AG04449 (cell line): Measurements from ENCODE around the gene UBE2O.
A peak's percentile ranks its signal among the peaks of the same experiment; 100 is the strongest.
"Not testable (repeated sequence)": the region's sequence is repeated elsewhere in the genome, so short reads cannot be mapped to it uniquely, and the experiment has no call there.

Experiments
- CTCF ChIA-PET: fragments of 350-600 bp; formaldehyde crosslinking; extraction: SDS; loops from one replicate; lab custom pipeline; 2021; ENCODE audit warnings: antibody characterized with exemption; lab: Yijun Ruan, JAX
- POLR2A ChIA-PET: fragments of 400-600, 350-600 bp; formaldehyde crosslinking; extraction: SDS; loops from one replicate; lab custom pipeline; 2020; ENCODE audit warnings: antibody characterized with exemption, inconsistent platforms; lab: Yijun Ruan, JAX
- DNase-seq: peaks from one replicate; pipeline ENCODE4 v3.0.0-alpha.2; 2010; ENCODE audit warnings: low read depth, low spot score
- H3K4me3 ChIP-seq: 2 replicates; pipeline ENCODE4 v1.5.1; 2011; ENCODE audit warnings: low read depth, mild to moderate bottlenecking, control low read depth, low read length
- CTCF ChIP-seq: IDR thresholded peaks from one replicate; pipeline ENCODE4 v1.5.1; 2011; ENCODE audit warnings: mild to moderate bottlenecking, moderate library complexity, low read length, control low read depth, inconsistent platforms; ENCODE audit not compliant: insufficient read depth; ENCODE audit errors: missing control alignments

Gene UBE2O

GRCh38 chr17:76360461-76360860 lies 92.5 kb downstream of the UBE2O start:
- DNase-seq = no peak
- no peak for TF ChIP-seq CTCF
- no peak overlapping the region for H3K4me3 ChIP-seq
- ChIA-PET CTCF (interaction anchor here (1.0 to 13.3 kb wide), 4 partner anchors 10 to 37 kb away, joined by 3 to 186 read pairs (median 36); partner anchors contain the start of gene SPHK1), POLR2A (interaction anchor here (0.6 kb wide), 1 partner anchor 780 kb away, joined by 3 read pairs; no protein-coding TSS in a partner anchor)

- H3K4me3 ChIP-seq, DNase-seq: not testable (repeated sequence)
- POLR2A ChIA-PET = interaction anchor here (0.6 kb wide), 1 partner anchor 122 kb away, joined by 4 read pairs; no protein-coding TSS in a partner anchor
- CTCF ChIA-PET = interaction anchor here (1.0 to 13.3 kb wide), 3 partner anchors 11 to 30 kb away, joined by 3 to 186 read pairs (median 67); partner anchors contain the start of gene SPHK1
Measured at GRCh38 chr17:76359776-76360175, 93.2 kb downstream of the UBE2O start.

- POLR2A ChIA-PET = interaction anchor here (0.6 kb wide), 1 partner anchor 121 kb away, joined by 4 read pairs; no protein-coding TSS in a partner anchor
- no peak for TF ChIP-seq CTCF
- DNase-seq = no peak
- CTCF ChIA-PET = interaction anchor here (8.2 to 13.3 kb wide), 2 partner anchors 11 to 23 kb away, joined by 67 to 186 read pairs; partner anchors contain the start of gene SPHK1
- no peak overlapping the region for H3K4me3 ChIP-seq
Measured at GRCh38 chr17:76359375-76359774, 93.6 kb downstream of the UBE2O start.

- POLR2A ChIA-PET = interaction anchor here (0.5 to 0.7 kb wide), 3 partner anchors 13 to 27 kb away, joined by 3 read pairs; partner anchors contain the start of gene SPHK1
- DNase-seq = no peak
- CTCF ChIA-PET = interaction anchor here (1.8 to 8.2 kb wide), 3 partner anchors 13 to 40 kb away, joined by 5 to 67 read pairs (median 7); no protein-coding TSS in a partner anchor
- no peak for TF ChIP-seq CTCF
- no peak overlapping the region for H3K4me3 ChIP-seq
Measured at GRCh38 chr17:76357597-76358158, 95.3 kb downstream of the UBE2O start.

GRCh38 chr17:76356803-76357456 lies 96.0 kb downstream of the UBE2O start:
- no peak for TF ChIP-seq CTCF
- CTCF ChIA-PET = interaction anchor here (1.8 to 8.2 kb wide), 3 partner anchors 13 to 41 kb away, joined by 5 to 67 read pairs (median 7); no protein-coding TSS in a partner anchor
- no peak overlapping the region for H3K4me3 ChIP-seq
- DNase-seq = no peak
- POLR2A ChIA-PET = interaction anchor here (0.5 to 0.6 kb wide), 2 partner anchors 13 to 15 kb away, joined by 3 read pairs; no protein-coding TSS in a partner anchor

- ChIA-PET POLR2A (interaction anchor here (0.6 to 2.9 kb wide), 3 partner anchors 16 to 143 kb away, joined by 3 to 15 read pairs (median 3); no protein-coding TSS in a partner anchor), CTCF (interaction anchor here (1.2 to 8.2 kb wide), 9 partner anchors 8 to 55 kb away, joined by 3 to 74 read pairs (median 16); partner anchors contain the start of gene SPHK1)
Measured at GRCh38 chr17:76354747-76355310, 98.1 kb downstream of the UBE2O start.

More at GRCh38 chr17:76354747-76355310, 98.1 kb downstream of the UBE2O start:
- H3K4me3 ChIP-seq = 0 out of 2 replicates have a peak overlapping the region, but pooled peaks have one; percentile 6
- no peak for DNase-seq
- no peak for TF ChIP-seq CTCF
